Ishikawa (cell line): ENCODE measurements around the gene NPR1.

Experiments used
- CEBPB ChIP-seq: IDR thresholded peaks from 2 replicates; pipeline ENCODE4 v1.6.1; 2012
- CREB1 ChIP-seq: IDR thresholded peaks from 2 replicates; pipeline ENCODE4 v1.6.1; 2012; ENCODE audit warnings: low read depth
- EGR1 ChIP-seq: IDR thresholded peaks from 2 replicates; pipeline ENCODE4 v1.6.1; 2012
- EP300 ChIP-seq: IDR thresholded peaks from 2 replicates; pipeline ENCODE4 v1.6.1; 2012; ENCODE audit warnings: borderline replicate concordance
- FOXM1 ChIP-seq: IDR thresholded peaks from 2 replicates; pipeline ENCODE4 v1.6.1; 2012; ENCODE audit warnings: low read depth, borderline replicate concordance
- MAX ChIP-seq: IDR thresholded peaks from 2 replicates; pipeline ENCODE4 v1.6.1; 2012
- NFIC ChIP-seq: IDR thresholded peaks from 2 replicates; pipeline ENCODE4 v1.6.1; 2012
- RAD21 ChIP-seq: IDR thresholded peaks from 2 replicates; pipeline ENCODE4 v1.6.1; 2012; ENCODE audit warnings: low read depth
- TAF1 ChIP-seq: IDR thresholded peaks from 2 replicates; pipeline ENCODE4 v1.6.1; 2012; ENCODE audit warnings: low read depth, mild to moderate bottlenecking
- TCF12 ChIP-seq: IDR thresholded peaks from 2 replicates; pipeline ENCODE4 v1.6.1; 2012; ENCODE audit warnings: low read depth
- TEAD4 ChIP-seq: IDR thresholded peaks from 2 replicates; pipeline ENCODE4 v1.6.1; 2012
- USF1 ChIP-seq: IDR thresholded peaks from 2 replicates; pipeline ENCODE4 v1.6.1; 2012
- YY1 ChIP-seq: IDR thresholded peaks from 2 replicates; pipeline ENCODE4 v1.6.1; 2012; ENCODE audit warnings: low read depth
- ZBTB7A ChIP-seq: IDR thresholded peaks from 2 replicates; pipeline ENCODE4 v1.6.1; 2012; ENCODE audit warnings: low read depth
- TF ChIP-seq, protein P1 (sequence below): IDR thresholded peaks from 2 replicates; pipeline ENCODE4 v1.6.1; 2012; ENCODE audit warnings: low read depth, mild to moderate bottlenecking

The NPR1 gene

DNA sequence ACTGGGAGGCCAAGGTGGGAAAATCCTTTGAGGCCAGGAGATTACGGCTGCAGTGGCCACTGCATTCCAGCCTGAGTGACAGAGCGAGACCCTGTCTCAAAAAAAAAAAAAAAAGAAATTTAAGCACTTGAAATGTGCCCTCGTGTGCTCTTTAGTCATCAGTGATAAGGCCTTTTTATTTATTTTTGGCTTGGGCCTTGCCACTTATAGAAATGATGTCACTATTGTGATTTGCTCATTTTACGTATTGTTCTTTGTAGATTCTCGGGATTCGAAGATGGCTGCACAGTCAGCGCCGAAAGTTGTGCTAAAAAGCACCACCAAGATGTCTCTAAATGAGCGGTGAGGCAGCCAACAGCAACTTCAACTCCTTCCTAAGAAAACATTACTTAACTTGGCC, 42.2 kb upstream of the NPR1 start:
- TF ChIP-seq EGR1 = no peak
- TF ChIP-seq, protein P1, sequence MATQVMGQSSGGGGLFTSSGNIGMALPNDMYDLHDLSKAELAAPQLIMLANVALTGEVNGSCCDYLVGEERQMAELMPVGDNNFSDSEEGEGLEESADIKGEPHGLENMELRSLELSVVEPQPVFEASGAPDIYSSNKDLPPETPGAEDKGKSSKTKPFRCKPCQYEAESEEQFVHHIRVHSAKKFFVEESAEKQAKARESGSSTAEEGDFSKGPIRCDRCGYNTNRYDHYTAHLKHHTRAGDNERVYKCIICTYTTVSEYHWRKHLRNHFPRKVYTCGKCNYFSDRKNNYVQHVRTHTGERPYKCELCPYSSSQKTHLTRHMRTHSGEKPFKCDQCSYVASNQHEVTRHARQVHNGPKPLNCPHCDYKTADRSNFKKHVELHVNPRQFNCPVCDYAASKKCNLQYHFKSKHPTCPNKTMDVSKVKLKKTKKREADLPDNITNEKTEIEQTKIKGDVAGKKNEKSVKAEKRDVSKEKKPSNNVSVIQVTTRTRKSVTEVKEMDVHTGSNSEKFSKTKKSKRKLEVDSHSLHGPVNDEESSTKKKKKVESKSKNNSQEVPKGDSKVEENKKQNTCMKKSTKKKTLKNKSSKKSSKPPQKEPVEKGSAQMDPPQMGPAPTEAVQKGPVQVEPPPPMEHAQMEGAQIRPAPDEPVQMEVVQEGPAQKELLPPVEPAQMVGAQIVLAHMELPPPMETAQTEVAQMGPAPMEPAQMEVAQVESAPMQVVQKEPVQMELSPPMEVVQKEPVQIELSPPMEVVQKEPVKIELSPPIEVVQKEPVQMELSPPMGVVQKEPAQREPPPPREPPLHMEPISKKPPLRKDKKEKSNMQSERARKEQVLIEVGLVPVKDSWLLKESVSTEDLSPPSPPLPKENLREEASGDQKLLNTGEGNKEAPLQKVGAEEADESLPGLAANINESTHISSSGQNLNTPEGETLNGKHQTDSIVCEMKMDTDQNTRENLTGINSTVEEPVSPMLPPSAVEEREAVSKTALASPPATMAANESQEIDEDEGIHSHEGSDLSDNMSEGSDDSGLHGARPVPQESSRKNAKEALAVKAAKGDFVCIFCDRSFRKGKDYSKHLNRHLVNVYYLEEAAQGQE = no peak
- no peak for TF ChIP-seq TCF12
- no peak for TF ChIP-seq TEAD4
- TF ChIP-seq RAD21 = no peak
- no peak for TF ChIP-seq ZBTB7A
- no peak for TF ChIP-seq CEBPB
- no peak for TF ChIP-seq EP300
- no peak for TF ChIP-seq USF1
- TF ChIP-seq NFIC = no peak
- TF ChIP-seq FOXM1 = no peak
- TF ChIP-seq TAF1 = no peak
- no peak for TF ChIP-seq YY1
- TF ChIP-seq MAX = no peak
- TF ChIP-seq CREB1 = no peak

DNA sequence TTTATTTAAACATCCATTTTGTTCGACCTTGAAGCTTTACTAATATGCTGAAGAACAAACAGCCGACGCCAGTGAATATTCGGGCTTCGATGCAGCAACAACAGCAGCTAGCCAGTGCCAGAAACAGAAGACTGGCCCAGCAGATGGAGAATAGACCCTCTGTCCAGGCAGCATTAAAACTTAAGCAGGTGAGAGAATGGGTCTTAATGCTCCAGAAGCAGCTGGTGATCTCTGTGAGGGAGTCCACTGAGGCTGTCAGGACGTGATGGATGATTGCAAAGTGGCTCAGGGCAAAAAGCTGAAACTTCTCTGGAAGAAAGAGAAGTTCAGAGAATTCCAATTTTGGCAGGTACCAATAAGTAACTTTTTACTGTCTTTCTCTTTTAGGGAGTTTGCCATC, 40.2 kb upstream of the NPR1 start:
- TF ChIP-seq, protein P1 = no peak
- TF ChIP-seq ZBTB7A = no peak
- TF ChIP-seq YY1 = no peak
- TF ChIP-seq MAX = no peak
- TF ChIP-seq TCF12 = no peak
- no peak for TF ChIP-seq NFIC
- TF ChIP-seq EP300 = no peak

- no peak for TF ChIP-seq USF1
- TF ChIP-seq MAX = no peak
These were observed 39.2 kb upstream of the NPR1 start for GRCh38 chr1:153639280-153639679.

DNA sequence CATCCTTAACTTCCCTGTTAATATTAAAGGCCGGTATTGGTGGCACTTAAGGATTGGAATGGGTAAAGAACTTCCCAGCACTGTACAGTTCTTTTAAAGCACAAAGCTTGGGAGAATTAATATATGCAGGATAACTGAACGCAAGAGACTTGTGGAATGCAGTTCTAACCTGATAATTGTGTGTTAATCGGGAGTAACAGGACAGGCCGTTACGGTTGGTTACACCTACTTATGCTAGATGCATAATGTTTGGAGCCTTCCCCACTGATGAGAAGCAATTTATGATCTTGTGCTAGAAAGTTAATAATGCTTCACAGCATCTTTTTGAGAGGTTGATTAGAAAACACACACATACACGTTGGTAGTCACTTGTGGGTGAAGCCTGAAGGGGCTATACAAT, 37.6 kb upstream of the NPR1 start:
- TF ChIP-seq ZBTB7A = no peak
- TF ChIP-seq, protein P1 = no peak

- TF ChIP-seq USF1 = no peak
- TF ChIP-seq MAX = no peak
- no peak for TF ChIP-seq TAF1
- TF ChIP-seq, protein P1 = no peak
- TF ChIP-seq YY1 = no peak
- TF ChIP-seq EGR1 = no peak
- no peak for TF ChIP-seq NFIC
- TF ChIP-seq ZBTB7A = no peak
- no peak for TF ChIP-seq CEBPB
- no peak for TF ChIP-seq FOXM1
- no peak for TF ChIP-seq RAD21
- TF ChIP-seq EP300 = no peak
- TF ChIP-seq CREB1 = no peak
- TF ChIP-seq TCF12 = no peak
- TF ChIP-seq TEAD4 = no peak
These were observed 36.3 kb upstream of the NPR1 start for GRCh38 chr1:153642161-153642560.
